Urothelium cell line (cell line): Measurements from ENCODE around the gene BLOC1S4.
A peak's percentile ranks its signal among the peaks of the same experiment; 100 is the strongest.
"Not testable (repeated sequence)": the region's sequence is repeated elsewhere in the genome, so short reads cannot be mapped to it uniquely, and the experiment has no call there.

Experiments
- DNase-seq: peaks from one replicate; pipeline ENCODE4 v3.0.0; 2011; ENCODE audit warnings: low spot score, mixed read lengths
- FAIRE-seq: peaks from 2 replicates; lab custom pipeline; 2011; peaks lifted over from hg19 to GRCh38; lab: Jason Lieb, UNC

BLOC1S4 gene

GRCh38 chr4:6716958-6717655 is 1.1 kb downstream of the BLOC1S4 start:
- FAIRE-seq (no peak), DNase-seq (no peak)

DNA sequence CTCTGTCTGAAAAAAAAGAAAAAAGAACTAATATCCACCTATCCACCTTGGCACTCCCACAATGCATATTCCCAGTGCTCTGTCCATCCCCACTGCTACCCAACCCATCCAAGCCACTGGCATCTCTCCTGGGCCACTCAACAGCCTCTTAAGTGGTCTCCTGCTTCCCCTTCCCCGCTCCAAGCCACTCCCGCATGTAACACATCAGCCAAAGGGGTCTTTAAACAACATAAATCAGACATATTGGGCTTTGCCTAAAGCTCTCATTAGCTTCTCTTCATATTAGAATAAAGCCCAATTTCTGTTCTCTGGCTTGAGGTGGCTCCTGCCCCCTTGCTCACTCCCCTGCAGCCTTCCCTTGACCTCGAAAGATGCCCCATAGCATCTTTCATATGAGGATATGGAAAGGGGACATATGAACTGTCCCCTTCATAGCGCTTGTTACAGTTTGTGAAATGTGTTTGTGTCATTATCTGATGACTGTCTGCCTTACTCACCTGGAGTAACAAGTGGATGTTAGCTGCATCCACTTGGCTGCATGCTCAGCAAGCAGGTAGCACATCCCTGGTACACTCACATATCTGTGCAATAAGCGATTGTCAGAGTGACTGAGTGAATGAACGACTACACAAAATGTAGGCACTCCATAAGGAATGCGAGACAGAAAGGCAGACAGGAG is 3.1 kb downstream of the BLOC1S4 start:
- FAIRE-seq = no peak

GRCh38 chr4:6719611-6720179 is 3.7 kb downstream of the BLOC1S4 start:
- FAIRE-seq = no peak

More for the DNA sequence above, 3.1 kb downstream of the BLOC1S4 start:
- DNase-seq = no peak

DNA sequence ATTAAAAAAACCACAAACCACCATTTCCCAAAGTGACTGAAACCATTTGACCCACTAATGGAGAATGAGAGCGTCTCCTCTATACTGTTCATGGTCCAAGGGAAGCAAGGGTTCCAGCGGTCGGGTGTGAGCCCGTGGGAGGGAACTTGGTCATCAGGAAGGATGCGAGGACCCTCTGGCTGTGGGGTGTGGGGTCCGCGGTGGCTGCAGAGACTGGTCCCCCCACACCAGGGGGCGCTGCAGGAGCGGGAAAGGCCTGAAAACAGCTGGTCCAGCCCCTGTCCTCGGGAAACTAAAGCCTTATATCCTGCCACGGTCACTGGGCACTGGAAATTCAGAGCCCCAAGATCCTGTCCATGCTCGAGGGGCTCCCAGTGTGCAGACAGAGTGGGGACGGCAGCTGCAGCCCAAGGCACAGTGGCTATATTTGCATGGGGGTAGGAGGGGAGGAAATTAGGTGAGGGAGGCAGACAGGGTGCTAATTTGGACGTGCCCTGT is 4.3 kb downstream of the BLOC1S4 start:
- DNase-seq (peak; percentile 73), FAIRE-seq (no peak)

More at GRCh38 chr4:6719611-6720179, 3.7 kb downstream of the BLOC1S4 start:
- DNase-seq = no peak

DNA sequence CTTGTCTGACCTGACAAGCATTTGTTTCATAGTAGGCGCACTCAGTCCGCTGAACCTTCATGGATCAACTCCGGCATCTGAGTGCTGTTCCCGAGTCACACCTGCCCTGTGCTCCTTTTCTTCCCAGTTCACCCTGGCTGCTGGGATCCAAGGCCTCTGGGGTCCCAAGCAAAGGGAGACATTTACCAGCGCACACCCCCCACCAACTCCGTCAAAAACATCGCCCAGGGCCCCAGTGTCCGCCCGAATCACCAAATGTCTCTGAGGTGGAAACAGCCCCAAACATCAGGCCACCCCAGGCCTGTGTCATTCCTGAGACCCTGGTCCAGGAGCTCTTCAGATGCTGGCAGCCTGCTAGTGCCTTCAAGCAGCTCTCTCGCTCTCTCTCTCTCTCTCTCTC is 5.1 kb downstream of the BLOC1S4 start:
- no peak for FAIRE-seq
- no peak for DNase-seq

GRCh38 chr4:6722891-6723290 is 6.9 kb downstream of the BLOC1S4 start:
- DNase-seq (no peak), FAIRE-seq (no peak)

GRCh38 chr4:6723851-6724250 is 7.9 kb downstream of the BLOC1S4 start:
- no peak for FAIRE-seq
- no peak for DNase-seq

- DNase-seq (no peak), FAIRE-seq (no peak)
Measured at GRCh38 chr4:6724421-6725111, 8.6 kb downstream of the BLOC1S4 start.

GRCh38 chr4:6725427-6725961 is 9.5 kb downstream of the BLOC1S4 start:
- not testable (repeated sequence) for DNase-seq
- peak; percentile 98 for FAIRE-seq

- DNase-seq = peak; percentile 65
- FAIRE-seq = no peak
Measured at GRCh38 chr4:6727081-6727942, 11.3 kb downstream of the BLOC1S4 start.

DNA sequence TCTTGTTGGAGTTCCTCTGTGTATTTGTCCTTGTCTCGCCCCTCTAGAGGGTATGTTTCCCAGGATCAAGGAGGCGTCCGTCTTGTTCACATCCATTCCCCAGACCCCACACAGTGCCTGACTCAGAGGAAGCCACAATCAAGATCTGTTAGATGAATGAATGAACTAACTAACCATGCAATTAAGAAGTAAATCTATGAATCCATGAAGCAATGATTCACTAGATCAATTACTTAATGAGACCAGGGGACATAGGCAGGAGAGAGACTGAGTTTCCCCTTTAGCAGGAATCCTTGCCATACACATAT is 11.9 kb downstream of the BLOC1S4 start:
- FAIRE-seq (no peak), DNase-seq (no peak)

DNA sequence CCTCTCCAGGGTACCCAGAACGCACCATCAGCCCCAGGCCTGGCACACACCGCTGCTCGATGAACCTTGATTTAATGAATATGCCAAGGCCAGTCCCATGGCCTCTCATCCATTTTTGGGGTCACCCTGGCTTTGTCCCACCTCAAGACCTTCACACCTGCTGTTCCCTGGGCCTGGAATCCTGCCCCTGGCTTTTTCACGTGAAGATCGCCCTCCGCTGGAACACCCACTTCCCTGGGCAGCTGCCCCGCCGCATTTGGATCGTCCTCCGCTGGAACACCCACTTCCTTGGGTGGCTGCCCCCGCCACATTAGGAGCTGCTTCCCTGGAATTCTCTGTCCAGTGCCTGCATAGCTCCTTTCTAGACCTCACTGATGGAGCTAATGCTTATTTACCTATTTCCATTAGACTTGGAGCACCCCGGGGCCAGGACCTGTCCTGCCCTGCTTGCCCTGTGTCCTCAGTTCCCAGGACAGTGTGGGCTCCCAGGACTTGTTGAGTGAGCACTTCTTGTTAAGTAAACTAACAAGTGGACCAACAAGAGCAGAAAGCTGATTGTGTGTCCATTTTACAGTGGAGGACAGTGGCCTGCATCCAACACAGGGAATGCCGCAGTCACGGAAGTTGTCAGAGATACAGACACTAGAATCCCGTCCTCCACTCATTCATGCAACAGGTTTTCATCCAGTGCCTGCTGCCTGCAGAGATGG is 12.5 kb downstream of the BLOC1S4 start:
- FAIRE-seq (no peak), DNase-seq (no peak)

DNA sequence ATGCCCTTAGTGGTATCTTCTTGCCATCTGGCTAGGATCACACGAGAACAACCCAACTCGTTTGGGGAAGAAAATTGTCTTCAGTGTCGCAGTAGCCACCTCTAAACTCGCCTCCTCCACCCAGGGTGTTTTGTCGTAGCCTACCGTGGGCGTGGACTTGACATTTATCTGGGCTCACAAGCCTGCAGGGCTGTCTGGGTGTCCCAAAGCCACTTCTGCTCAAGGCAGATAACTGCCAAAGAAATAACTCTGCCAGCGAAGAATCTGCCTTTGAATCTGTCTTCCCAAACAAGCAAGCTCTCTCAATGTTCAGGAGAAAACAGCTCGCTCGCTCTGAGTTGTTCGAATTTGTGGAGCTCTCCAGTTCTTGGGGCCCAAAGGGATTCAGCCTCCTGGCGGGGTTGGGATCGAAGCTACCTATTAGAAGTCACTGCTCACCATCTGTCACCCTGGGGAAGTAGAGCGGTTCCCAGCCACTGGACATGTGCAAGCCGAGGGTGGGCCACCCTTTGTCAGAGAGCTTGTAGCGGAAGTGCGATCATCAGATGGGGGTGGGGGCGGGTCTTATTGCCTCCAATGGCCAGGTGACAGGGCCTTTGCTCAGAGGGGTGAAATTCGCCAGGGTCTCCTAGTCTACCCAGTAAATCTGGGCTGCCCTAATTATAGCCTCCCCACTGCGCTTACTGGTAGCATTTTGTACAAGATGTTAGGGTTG is 14.8 kb downstream of the BLOC1S4 start:
- no peak for DNase-seq
- FAIRE-seq = no peak

DNA sequence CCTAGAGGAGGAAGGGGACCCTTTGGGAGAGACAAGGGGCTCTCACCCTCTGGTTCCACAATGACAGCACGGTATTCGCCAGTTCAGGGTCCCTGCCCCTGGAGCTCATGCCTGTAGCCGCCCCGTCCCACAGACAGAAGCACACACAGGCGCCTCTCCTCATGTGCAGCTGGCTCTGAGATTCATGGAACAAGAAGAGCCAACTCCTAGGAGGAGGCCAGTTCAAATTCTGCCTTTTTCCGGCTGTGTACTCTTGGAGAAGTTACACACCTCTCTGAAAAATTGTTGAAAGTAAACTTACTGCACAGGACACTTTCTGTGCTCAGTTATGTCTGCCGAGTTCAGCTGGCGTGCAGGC is 15.3 kb downstream of the BLOC1S4 start:
- no peak for FAIRE-seq

GRCh38 chr4:6731780-6732179 is 15.8 kb downstream of the BLOC1S4 start:
- no peak for DNase-seq
- no peak for FAIRE-seq

More for the DNA sequence above, 15.3 kb downstream of the BLOC1S4 start:
- DNase-seq = no peak

GRCh38 chr4:6732441-6733357 is 16.7 kb downstream of the BLOC1S4 start:
- DNase-seq = peak; percentile 73
- FAIRE-seq = no peak

GRCh38 chr4:6733358-6734164 is 17.6 kb downstream of the BLOC1S4 start:
- DNase-seq = no peak
- no peak for FAIRE-seq
